Body of pancreas (tissue), 4 donors: Measurements from ENCODE around the gene ZRANB3. TPM values are rescaled to one million over a fixed set of nuclear protein-coding genes. Genes with fewer than 3 reads are reported as not detected.
"Not testable (repeated sequence)": the region's sequence is repeated elsewhere in the genome, so short reads cannot be mapped to it uniquely, and the experiment has no call there.

Experiments used
- ATAC-seq: fragments of 150-250 bp; one replicate; pipeline ENCODE4 v1.9.1; 2016
- DNase-seq, 4 donors: peaks; one replicate each; pipeline ENCODE4 v3.0.0-alpha.2; 2019
- H3K27ac ChIP-seq, 4 donors: fragments of 200-600 bp; sonication (generic); 1 replicate in 3 of 4; 2 replicates in 1 of 4; pipeline versions ENCODE4 v1.5.1 to v1.6.1; 2016 to 2019; ENCODE audit warnings: mild to moderate bottlenecking in 1 of 4, mixed read lengths in 1 of 4, moderate library complexity in 1 of 4
- H3K27me3 ChIP-seq, 2 donors: fragments of 200-600 bp; sonication (generic); one replicate each; pipeline ENCODE4 v1.6.0; 2016; ENCODE audit warnings: mild to moderate bottlenecking in 1 of 2
- H3K36me3 ChIP-seq, 2 donors: fragments of 200-600 bp; sonication (generic); replicated peaks in 1 of 2; 2 replicates each; pipeline ENCODE4 v1.5.1; 2016; ENCODE audit warnings: low read depth in 2 of 2; ENCODE audit not compliant: insufficient read depth in 1 of 2
- H3K4me1 ChIP-seq: fragments of 200-600 bp; sonication (generic); one replicate; pipeline ENCODE4 v1.6.0; 2016
- H3K4me3 ChIP-seq, 2 donors: fragments of 200-600 bp; sonication (generic); 1 replicate in 1 of 2; 2 replicates in 1 of 2; pipeline ENCODE4 v1.5.1; 2016 to 2019
- H3K9me3 ChIP-seq, 3 donors: fragments of 200-600 bp; sonication (generic); 1 replicate in 2 of 3; 2 replicates in 1 of 3; pipeline ENCODE4 v1.5.1; 2016
- CTCF ChIP-seq, 7 experiments: fragments of 450-650 bp in 4 of 7; fragments of 200-600 bp in 3 of 7; sonication (generic) in 3 of 7; IDR thresholded peaks; one replicate each; pipeline ENCODE4 v1.5.1; 2016 to 2019; ENCODE audit warnings: antibody characterized with exemption in 7 of 7
- POLR2A ChIP-seq, 3 donors: fragments of 450-650 bp; IDR thresholded peaks; one replicate each; pipeline ENCODE4 v1.6.1; 2016; ENCODE audit warnings: antibody characterized with exemption in 3 of 3, mild to moderate bottlenecking in 2 of 3
- WGBS, 2 donors: methylation state at CpG; one replicate each; pipeline ENCODE4 v1.1.5; 2017; 5-methylcytosine and 5-hydroxymethylcytosine counted together
- intact Hi-C: fragments of 100-400 bp; cut with DNase I; formaldehyde crosslinking; loops from one replicate; pipeline ENCODE4 v1.15.1; 2023
- total RNA-seq, 2 donors: library from RNA; depleted of rRNA; stranded (reverse); fragments of >200 nt; gene quantifications; one replicate each; pipeline ENCODE4 v1.1.0, GENCODE V29; 2016

ZRANB3 gene
- total RNA-seq, 2 donors from 2014 or later: 3.4 to 10.2 TPM

DNA sequence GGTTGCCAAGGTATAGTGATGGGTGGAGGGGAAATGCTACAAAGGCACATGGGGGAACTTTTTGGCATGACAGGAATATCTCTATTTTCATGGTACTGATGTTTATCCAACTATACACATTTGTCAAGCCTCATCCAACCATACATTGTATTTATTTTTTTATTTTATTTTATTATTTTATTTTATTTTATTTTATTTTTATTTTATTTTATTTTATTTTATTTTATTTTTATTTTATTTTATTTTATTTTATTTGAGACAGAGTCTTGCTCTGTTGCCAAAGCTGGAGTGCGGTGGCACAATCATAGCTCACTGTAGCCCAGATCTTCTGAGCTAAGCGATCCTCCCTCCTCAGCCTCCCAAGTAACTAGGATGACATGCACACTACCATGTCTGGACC is 219.1 kb downstream of the ZRANB3 start:
- Histone ChIP-seq H3K27ac (no peak overlapping the region), H3K4me3 (no peak overlapping the region), H3K27me3 (no peaks in the 10 kb centered on the region), H3K4me1 (no peaks in the 10 kb centered on the region), H3K36me3 (no peaks in the 10 kb centered on the region), H3K9me3 (no peaks in the 10 kb centered on the region)
- intact Hi-C loops: no loop called here
- DNase-seq (no peak), ATAC-seq (no peak)
- WGBS, 2 donors: 98 to 100% methylated on average over 2 of the region's 2 CpGs
- TF ChIP-seq POLR2A (IDR thresholded peaks at IDR 0.05) (no peak), CTCF (IDR thresholded peaks at IDR 0.05) (no peak)

- Histone ChIP-seq H3K27ac (no peak overlapping the region), H3K4me1 (no peaks in the 10 kb centered on the region), H3K36me3 (no peaks in the 10 kb centered on the region), H3K9me3 (no peaks in the 10 kb centered on the region), H3K27me3 (no peaks in the 10 kb centered on the region), H3K4me3 (no peak overlapping the region)
- no peak for TF ChIP-seq POLR2A (IDR thresholded peaks at IDR 0.05)
- TF ChIP-seq CTCF (IDR thresholded peaks at IDR 0.05): no peak
- intact Hi-C loops: no loop called here
- 88 to 97% methylated on average over 3 of the region's 3 CpGs for WGBS, 2 donors
- ATAC-seq: no peak
- no peak for DNase-seq
Observed at GRCh38 chr2:135311268-135311667, 219.8 kb downstream of the ZRANB3 start.

DNA sequence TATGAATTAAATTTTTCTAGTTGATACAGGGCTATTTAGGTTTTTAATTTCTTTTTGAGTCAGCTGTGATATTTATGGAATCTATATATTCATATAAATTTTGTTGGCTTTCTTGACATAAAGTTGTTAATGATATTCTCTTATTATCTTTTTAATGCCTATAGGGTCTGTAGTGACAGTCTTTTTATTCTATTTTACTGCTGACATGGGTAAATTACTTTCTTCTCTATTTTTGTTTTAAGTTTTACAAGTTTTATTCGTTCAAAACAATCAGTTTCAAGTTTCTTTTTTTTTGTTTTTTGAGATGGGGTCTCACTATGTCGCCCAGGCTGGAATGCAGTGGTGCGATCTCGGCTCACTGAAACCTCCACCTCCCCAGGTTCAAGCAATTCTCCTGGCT is 226.3 kb downstream of the ZRANB3 start:
- no peak for TF ChIP-seq CTCF (IDR thresholded peaks at IDR 0.05)
- TF ChIP-seq POLR2A (IDR thresholded peaks at IDR 0.05): no peak
- ATAC-seq (no peak), DNase-seq (no peak)
- Histone ChIP-seq H3K27ac (no peak overlapping the region), H3K4me1 (no peaks in the 10 kb centered on the region), H3K9me3 (peaks cover 0 to 4% (median 0%) of the 10 kb centered on the region in 3 donors), H3K36me3 (no peaks in the 10 kb centered on the region), H3K4me3 (no peak overlapping the region), H3K27me3 (no peaks in the 10 kb centered on the region)
- 97% methylated on average over 4 of the region's 4 CpGs for WGBS, 2 donors
- intact Hi-C loops: no loop called here

GRCh38 chr2:135299658-135300244 is 231.3 kb downstream of the ZRANB3 start:
- H3K4me3 ChIP-seq: no peak overlapping the region
- H3K27me3 ChIP-seq: no peaks in the 10 kb centered on the region
- WGBS, 2 donors: 96 to 98% methylated on average over 1 of the region's 1 CpG
- TF ChIP-seq POLR2A (IDR thresholded peaks at IDR 0.05): no peak
- TF ChIP-seq CTCF (IDR thresholded peaks at IDR 0.05): no peak
- no peak for DNase-seq
- no peaks in the 10 kb centered on the region for H3K9me3 ChIP-seq
- ATAC-seq: no peak
- H3K4me1 ChIP-seq: no peaks in the 10 kb centered on the region
- H3K27ac ChIP-seq: no peak overlapping the region
- peaks cover 0 to 2% of the 10 kb centered on the region in 2 donors for H3K36me3 ChIP-seq
- intact Hi-C loops: no loop called here

- H3K9me3 ChIP-seq: no peaks in the 10 kb centered on the region
- TF ChIP-seq CTCF (IDR thresholded peaks at IDR 0.05) (no peak), POLR2A (IDR thresholded peaks at IDR 0.05) (no peak)
- no peaks in the 10 kb centered on the region for H3K4me1 ChIP-seq
- DNase-seq (no peak), ATAC-seq (no peak)
- WGBS, 2 donors: 97 to 98% methylated on average over 2 of the region's 2 CpGs
- H3K27me3 ChIP-seq: no peaks in the 10 kb centered on the region
- intact Hi-C loops: no loop called here
- H3K4me3 ChIP-seq: no peak overlapping the region
- peaks cover 0 to 2% of the 10 kb centered on the region in 2 donors for H3K36me3 ChIP-seq
- no peak overlapping the region for H3K27ac ChIP-seq
Observed at GRCh38 chr2:135299165-135299564, 231.9 kb downstream of the ZRANB3 start.

GRCh38 chr2:135287121-135287520 is 243.9 kb downstream of the ZRANB3 start:
- H3K36me3 ChIP-seq, ATAC-seq, H3K4me3 ChIP-seq, DNase-seq, H3K27ac ChIP-seq, H3K27me3 ChIP-seq, H3K4me1 ChIP-seq, H3K9me3 ChIP-seq, intact Hi-C loops: not testable (repeated sequence)
